Right cardiac atrium (tissue), 5 donors: ENCODE data around the gene HOXD13. TPM values are rescaled to one million over a fixed set of nuclear protein-coding genes. Genes with fewer than 3 reads are reported as not detected.

Source experiments
- ATAC-seq, 2 donors: fragments of 200-7000 bp; cut with Tn5 transposase; one replicate each; pipeline versions ENCODE4 v1.8.0 to v1.9.1; 2020; ENCODE audit warnings: moderate library complexity in 2 of 2, mild to moderate bottlenecking in 1 of 2
- DNase-seq, 3 donors: peaks; one replicate each; pipeline ENCODE4 v3.0.0-alpha.2; 2020
- H3K27ac ChIP-seq: one replicate; pipeline ENCODE4 v1.5.1; 2013; ENCODE audit warnings: mild to moderate bottlenecking, low read length, control low read depth, moderate library complexity
- H3K27me3 ChIP-seq: one replicate; pipeline ENCODE4 v1.6.1; 2013; ENCODE audit not compliant: control insufficient read depth, insufficient read depth
- H3K4me1 ChIP-seq: one replicate; pipeline ENCODE4 v1.6.1; 2013; ENCODE audit warnings: low read length; ENCODE audit not compliant: control insufficient read depth, insufficient read depth
- H3K4me3 ChIP-seq: one replicate; pipeline ENCODE4 v1.5.1; 2013; ENCODE audit warnings: low read length, control low read depth
- H3K9me3 ChIP-seq: one replicate; pipeline ENCODE4 v1.6.1; 2013; ENCODE audit warnings: low read length; ENCODE audit not compliant: control insufficient read depth
- WGBS: extraction: QIAGEN DNeasy Blood & Tissue Kit; methylation state at CpG from one replicate; pipeline ENCODE4 v1.1.7; 2013; 5-methylcytosine and 5-hydroxymethylcytosine counted together
- intact Hi-C, 4 donors: fragments of 100-400 bp; cut with DNase I; formaldehyde crosslinking; loops; one replicate each; pipeline versions ENCODE4 v1.11.0 to v1.14.0; 2022 to 2023
- long read RNA-seq, 4 donors: library from polyadenylated mRNA; unstranded; transcript quantifications; one replicate each; pipeline ENCODE4 v2.0.0, GENCODE V29; 2020 to 2021
- polyA plus RNA-seq: library from polyadenylated mRNA; stranded (reverse); fragments of 200-250 nt; gene quantifications from one replicate; pipeline ENCODE4 v1.2.3, GENCODE V29; 2013
- total RNA-seq, 4 donors: library from RNA; stranded (reverse); fragmentation: NEBNext Ultra II Directional; extraction: Animal tissue kit (Norgen Biotek cat#: 25700); gene quantifications; one replicate each; pipeline ENCODE4 v1.2.1, GENCODE V29; 2021
- donor health status: healthy with polysubstance abuse.
- donor health status: DM: no; HTN: yes; CAD: no.
- donor health status: DM: no; HTN: no; CAD: no.
- donor health status: DM: no; HTN: yes; CAD: no; lungs with severe emphysema.
- donor health status: DM: yes; HTN: yes; CAD: no.

The HOXD13 gene
- total RNA-seq: not detected
- polyA plus RNA-seq: not detected
- long read RNA-seq, donor 1: 0 reads
- long read RNA-seq, donor 2: 0 reads
- long read RNA-seq, donor 3: 0 reads
- long read RNA-seq, donor 4: 0 reads

DNA sequence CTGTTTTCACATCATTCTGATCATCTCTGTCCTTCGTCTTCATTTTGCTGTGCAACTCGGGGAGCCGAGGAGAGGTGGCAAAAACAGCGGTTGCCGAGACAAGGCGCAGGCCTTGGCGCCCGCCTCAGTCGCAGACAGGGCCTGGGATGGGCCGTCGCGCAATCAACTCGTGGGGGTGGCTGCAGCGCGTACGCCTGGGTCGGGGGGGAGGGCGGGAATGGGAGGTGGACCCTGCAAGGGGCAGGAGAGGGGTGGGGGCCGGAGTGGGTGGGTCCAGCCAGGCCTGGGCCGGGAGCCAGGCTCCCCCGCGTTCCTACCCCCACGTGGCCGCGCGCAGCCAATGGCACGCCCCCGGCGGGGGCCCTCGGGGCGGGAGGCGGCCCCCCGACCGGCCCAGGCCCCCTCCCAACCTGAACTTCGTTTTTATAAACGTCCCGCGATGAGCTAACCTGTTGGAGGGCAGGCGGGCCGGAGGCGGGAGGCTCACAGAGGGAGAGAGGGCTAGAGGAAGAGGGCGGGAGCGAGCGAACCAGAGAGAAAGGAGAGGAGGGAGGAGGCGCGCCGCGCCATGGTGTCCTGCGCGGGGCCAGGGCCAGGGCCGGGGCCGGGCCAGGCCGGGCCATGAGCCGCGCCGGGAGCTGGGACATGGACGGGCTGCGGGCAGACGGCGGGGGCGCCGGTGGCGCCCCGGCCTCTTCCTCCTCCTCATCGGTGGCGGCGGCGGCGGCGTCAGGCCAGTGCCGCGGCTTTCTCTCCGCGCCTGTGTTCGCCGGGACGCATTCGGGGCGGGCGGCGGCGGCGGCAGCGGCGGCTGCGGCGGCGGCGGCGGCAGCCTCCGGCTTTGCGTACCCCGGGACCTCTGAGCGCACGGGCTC lies at the start of gene HOXD13:
Gene HOXD13 (plus strand): TSS at position 452 of the 875 bp plus-strand sequence. CDS start 170 bp downstream, at position 622.
- no peak for DNase-seq
- Histone ChIP-seq H3K9me3 (no peaks in the 10 kb centered on the region), H3K4me3 (peak within 1 kb of the TSS; percentile 18), H3K27me3 (peaks cover 7% of the 10 kb centered on the region), H3K4me1 (peaks cover 5% of the 10 kb centered on the region), H3K27ac (no peak within 1 kb of the TSS)
- intact Hi-C loops: loop anchor here in 2 of 4 donors (5.0 to 10.0 kb wide), 3 partner anchors 405 to 678 kb away; no protein-coding TSS in a partner anchor
- peak in 1 of 2 donors; percentile 38 for ATAC-seq
- 3% methylated on average over 95 of the region's 95 CpGs for WGBS

DNA sequence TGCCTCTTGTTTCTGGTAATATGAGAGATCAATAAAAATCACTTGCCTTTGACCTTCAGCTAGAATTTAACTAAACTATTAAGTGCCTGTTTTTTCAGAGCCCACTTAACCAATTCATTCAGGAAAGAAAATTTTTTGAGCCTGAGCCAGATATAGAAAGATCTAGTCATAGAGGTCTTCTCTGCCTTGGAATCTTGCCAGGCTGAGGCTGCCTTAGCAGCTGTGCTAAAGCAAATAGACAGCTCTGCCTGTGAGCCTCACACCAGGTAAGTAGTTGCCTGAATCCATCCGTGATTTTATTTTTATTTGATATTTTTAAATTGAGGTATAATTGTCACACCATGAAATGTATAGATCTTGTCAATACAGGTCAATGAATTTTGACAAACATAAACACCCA lies 36.1 kb upstream of the HOXD13 start:
- WGBS: 26% methylated on average over 1 of the region's 1 CpG
- Histone ChIP-seq H3K4me3 (no peak overlapping the region), H3K27ac (no peak overlapping the region), H3K4me1 (no peaks in the 10 kb centered on the region), H3K9me3 (no peaks in the 10 kb centered on the region), H3K27me3 (no peaks in the 10 kb centered on the region)
- no peak for DNase-seq
- no peak for ATAC-seq
- intact Hi-C loops: no loop called here

DNA sequence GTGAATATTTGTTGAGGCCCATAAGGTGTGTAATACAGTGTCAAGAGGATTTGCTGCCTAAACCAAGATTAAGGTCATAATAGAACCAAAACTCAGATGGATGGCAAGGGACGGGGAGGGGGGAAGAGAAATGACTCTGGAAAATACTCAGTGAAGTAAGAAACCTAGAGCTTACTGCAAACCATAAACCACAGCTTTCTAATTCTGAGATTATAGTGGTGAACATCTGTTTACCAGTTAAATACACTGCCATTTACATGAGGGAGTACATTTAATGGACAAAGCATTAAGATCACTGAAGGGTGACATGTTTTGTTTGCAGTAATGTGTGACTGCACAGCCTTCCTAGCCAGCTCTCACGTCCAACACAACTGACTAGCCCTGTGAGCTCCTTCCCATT lies 28.6 kb upstream of the HOXD13 start:
- no peak overlapping the region for H3K4me3 ChIP-seq
- WGBS: 59% methylated on average over 2 of the region's 2 CpGs
- no peak for DNase-seq
- H3K27ac ChIP-seq: no peak overlapping the region
- ATAC-seq: no peak
- intact Hi-C loops: no loop called here
- peaks cover 2% of the 10 kb centered on the region for H3K4me1 ChIP-seq
- H3K27me3 ChIP-seq: no peaks in the 10 kb centered on the region
- H3K9me3 ChIP-seq: no peaks in the 10 kb centered on the region

DNA sequence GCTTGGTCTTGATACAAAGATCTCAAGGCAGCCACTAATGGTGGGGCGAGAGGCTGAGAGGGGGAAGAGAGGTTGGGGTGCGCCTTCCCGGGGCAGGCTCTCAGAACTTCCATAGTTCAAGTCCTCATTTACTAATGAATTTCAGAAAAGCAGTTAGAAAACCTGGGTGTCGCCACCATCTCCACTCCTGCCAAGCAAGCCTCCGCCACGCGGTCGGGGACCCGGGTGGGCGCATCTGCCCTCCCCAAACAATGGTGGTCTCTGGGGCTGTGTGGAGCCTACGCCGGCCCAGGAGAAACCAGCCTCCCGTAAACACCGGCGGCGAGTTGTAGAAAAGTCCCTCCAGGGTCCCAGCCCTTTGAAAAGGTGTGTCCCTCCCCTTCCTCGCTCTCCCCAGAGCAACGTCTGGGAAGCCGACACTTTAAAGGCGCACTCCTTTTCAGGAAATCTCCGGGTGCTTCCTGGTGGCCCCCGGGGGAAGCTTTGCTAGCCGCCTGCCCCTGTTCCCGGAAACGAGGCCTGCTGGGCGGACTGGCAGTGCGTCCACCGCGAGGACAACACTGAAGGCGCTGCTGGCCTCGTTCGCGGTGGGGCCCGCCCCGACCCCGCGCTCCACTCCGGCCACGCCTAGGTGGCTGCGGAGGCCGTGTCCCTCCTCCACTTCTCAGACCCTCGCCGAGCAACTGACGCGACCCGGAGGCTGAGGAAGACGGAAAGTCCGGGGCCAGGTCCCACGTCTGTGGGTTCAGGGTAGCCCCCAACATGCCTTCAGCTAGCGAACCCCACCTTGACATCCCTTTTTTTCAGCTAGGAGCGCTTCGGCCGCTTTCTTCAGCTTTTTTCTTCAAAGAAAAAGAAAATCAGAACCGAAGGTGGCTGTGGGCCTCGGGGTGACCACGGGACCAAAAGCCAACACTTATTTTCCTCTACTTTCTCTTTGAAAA lies 25.6 kb upstream of the HOXD13 start:
- DNase-seq: no peak
- Histone ChIP-seq H3K4me1 (peaks cover 2% of the 10 kb centered on the region), H3K9me3 (no peaks in the 10 kb centered on the region), H3K27me3 (no peaks in the 10 kb centered on the region), H3K27ac (no peak overlapping the region), H3K4me3 (peak overlapping the region; percentile 43)
- 17% methylated on average over 56 of the region's 56 CpGs for WGBS
- ATAC-seq: no peak
- intact Hi-C loops: no loop called here

DNA sequence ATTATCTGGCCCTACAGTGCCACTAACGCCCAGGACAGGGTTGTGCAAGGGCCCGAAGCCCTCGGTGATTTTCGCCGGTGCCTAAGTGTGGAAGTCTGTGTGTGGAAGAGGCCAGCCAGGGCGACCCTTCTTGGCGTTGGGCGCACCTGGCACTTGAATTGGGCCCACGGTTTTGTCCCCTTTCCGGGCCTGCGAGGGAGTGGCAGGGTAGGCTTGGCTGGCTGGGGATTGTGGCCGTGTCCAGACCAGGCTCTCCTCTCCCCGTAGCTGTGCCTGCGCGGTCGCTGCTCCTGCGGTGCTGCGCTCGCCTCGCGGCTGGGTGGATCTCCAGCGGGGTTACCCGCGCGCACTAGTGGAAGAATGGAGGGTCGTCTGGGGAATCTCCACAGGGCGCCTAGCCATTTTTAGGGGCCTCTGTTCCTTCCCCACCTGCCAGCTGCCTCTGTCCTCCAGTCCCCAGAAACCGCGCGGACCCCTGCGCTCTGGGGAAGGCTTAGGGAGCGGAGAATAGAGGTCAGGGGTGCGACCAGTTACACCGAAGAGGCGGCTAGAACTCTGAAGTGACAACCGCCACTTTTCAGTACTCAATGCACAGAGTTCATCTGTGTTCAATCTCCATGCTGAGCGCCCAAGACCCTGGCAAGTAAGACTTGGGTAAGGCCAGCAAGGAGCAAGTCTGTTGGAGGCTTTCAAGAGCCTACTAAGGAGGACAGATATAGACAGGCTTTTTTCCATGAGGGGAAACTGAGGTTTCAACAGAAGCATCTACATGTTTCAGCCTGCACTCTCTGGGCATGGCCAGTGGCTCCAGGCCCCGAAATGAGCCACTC lies 24.7 kb upstream of the HOXD13 start:
- DNase-seq (no peak), ATAC-seq (peak in 1 of 2 donors; percentile 26)
- Histone ChIP-seq H3K4me3 (peak overlapping the region; percentile 43), H3K27me3 (no peaks in the 10 kb centered on the region), H3K9me3 (no peaks in the 10 kb centered on the region), H3K27ac (no peak overlapping the region), H3K4me1 (peaks cover 2% of the 10 kb centered on the region)
- 11% methylated on average over 38 of the region's 38 CpGs for WGBS
- intact Hi-C loops: no loop called here

DNA sequence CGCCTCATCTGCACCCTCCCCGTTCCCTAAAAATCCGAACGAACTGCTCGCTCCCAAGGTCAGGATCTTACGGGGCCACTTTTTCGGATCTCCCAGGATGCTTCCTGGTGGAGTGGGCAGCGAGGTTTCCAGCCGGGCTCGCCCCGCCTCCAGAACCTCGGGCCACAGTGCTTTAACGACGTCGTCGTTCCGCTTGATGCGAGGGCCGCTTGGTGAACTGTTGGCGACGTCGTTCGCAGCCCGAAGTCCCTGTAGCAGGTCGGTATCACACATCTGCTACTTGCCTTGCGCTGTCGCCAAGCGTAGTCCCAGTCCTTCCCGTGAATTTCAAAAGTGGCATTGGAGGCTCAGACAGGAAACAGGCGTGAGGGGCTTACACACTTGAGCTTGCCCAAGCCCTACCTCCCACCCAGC lies 24.1 kb upstream of the HOXD13 start:
- H3K27ac ChIP-seq: no peak overlapping the region
- DNase-seq: no peak
- H3K27me3 ChIP-seq: no peaks in the 10 kb centered on the region
- intact Hi-C loops: no loop called here
- ATAC-seq: no peak
- H3K4me1 ChIP-seq: peaks cover 2% of the 10 kb centered on the region
- H3K9me3 ChIP-seq: no peaks in the 10 kb centered on the region
- peak overlapping the region; percentile 43 for H3K4me3 ChIP-seq
- WGBS: 5% methylated on average over 30 of the region's 30 CpGs

DNA sequence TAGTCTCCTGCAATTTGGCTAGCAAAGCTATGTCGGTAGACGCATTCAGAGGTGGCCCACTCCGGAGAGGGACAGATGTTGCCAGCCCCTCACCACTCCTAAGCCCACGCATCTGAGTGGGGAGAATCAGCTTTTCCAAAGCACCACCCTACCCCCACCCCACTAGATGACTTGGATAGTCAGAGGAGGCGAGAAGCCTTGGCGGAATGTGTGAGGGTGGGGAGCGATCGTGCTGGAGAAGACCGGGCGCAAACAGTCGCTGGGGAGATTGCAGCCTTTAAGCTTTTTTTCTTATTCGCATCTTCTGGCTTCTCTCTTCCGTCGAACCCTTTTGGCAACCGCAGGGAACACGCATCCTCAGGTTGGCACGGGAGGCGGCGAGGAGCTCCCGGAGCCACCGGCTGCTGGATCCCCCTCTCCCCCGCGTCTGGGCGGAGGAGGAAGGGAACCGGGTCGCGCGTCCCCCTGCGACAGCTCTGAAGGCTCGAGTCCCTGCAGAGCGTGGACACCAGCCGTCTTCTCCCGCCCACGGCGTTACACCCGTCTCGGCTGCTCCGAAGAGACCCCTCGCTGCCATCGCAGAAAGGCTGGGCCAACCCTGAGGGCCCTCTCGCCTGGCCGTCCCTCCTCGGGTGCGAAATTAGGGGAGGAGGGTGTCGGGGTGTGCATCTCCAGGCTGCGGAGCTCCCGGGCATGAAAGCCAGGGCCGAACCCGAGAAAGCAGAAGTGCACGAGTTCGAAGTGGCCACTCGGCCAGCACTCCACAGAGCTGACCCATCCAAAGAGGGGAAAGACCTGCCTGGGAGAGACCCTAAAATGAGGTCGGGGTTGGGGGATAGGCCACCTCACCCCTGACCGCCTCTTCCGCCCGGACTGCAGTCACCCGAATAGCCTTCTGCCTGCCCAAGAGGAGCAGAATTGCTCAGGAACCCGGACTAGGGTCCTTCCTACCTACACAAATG lies 20.9 kb upstream of the HOXD13 start:
- ATAC-seq (no peak), DNase-seq (no peak)
- Histone ChIP-seq H3K4me3 (no peak overlapping the region), H3K27me3 (peaks cover 4% of the 10 kb centered on the region), H3K9me3 (no peaks in the 10 kb centered on the region), H3K4me1 (peaks cover 2% of the 10 kb centered on the region), H3K27ac (no peak overlapping the region)
- 11% methylated on average over 58 of the region's 58 CpGs for WGBS
- intact Hi-C loops: no loop called here

DNA sequence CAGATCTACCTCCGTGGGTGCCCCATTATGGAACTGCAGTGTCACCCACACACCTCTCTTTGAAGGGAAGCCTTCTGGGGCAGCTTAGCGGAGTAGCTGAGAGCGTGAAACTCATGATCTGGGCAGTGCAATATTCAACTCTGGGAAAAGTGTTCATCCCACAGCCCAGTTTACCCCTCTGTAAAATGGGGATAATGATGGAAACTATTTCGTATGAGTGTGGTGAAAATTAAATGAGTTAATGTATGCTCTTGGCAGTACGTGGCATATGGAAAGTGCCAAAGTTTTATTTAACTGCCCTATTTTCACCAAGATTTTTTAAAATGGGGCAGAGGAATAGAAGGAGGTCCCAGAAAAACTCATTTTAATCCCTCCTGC lies 20.2 kb upstream of the HOXD13 start:
- Histone ChIP-seq H3K9me3 (no peaks in the 10 kb centered on the region), H3K4me3 (no peak overlapping the region), H3K27ac (no peak overlapping the region), H3K4me1 (peaks cover 2% of the 10 kb centered on the region), H3K27me3 (peaks cover 9% of the 10 kb centered on the region)
- ATAC-seq: no peak
- intact Hi-C loops: no loop called here
- WGBS: 34% methylated on average over 5 of the region's 5 CpGs
- DNase-seq: no peak

DNA sequence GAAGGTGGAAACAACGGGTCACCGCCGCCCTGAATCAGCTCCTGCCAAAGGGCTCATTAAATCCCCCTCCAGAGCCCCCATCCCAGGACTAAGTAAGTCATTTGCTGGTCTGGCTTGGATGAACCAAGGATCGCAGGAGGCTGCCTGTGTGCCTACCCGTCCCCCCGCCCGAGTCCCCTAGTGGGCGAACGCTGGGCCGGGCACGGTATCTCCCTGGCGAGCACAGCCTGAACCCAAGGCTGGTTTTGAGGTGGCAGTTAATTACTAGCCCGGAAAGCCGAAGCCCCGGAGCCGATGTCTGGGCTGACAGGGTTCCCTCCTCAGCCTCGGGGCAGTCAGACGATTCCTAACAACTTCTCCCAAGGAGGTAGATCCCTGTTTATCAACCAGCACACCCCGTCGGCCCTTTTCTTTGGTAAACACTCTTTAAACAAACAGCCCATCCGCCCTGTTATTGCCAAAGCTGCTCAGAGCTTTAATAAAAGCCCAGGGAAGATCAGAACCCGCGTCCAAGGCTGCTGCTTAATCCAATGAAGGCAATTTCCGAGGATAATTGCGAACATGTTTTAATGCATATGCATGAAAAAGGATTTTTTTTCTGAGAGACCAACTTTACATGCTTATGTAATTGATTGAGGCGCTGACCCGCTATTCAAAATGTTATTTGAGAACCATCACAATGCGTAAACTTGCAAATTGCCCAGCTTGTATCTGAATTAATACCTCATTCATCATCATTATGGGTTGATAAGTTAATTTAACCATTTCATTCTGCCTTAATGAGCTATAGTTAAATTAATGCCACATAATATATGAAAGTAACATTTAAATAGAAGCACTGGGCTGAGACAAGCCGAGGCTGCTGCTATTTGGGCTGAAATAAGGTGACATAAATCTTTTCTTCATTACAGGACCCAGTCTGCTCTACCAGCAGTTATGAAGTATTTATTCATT lies 19.3 kb upstream of the HOXD13 start:
- DNase-seq (no peak), ATAC-seq (no peak)
- H3K4me3 ChIP-seq: no peak overlapping the region
- 5% methylated on average over 29 of the region's 29 CpGs for WGBS
- peaks cover 9% of the 10 kb centered on the region for H3K27me3 ChIP-seq
- intact Hi-C loops: no loop called here
- no peaks in the 10 kb centered on the region for H3K4me1 ChIP-seq
- no peak overlapping the region for H3K27ac ChIP-seq
- H3K9me3 ChIP-seq: no peaks in the 10 kb centered on the region
